ENCODE results near the gene JMJD6. TPM values are rescaled to one million over a fixed set of nuclear protein-coding genes. Genes with fewer than 3 reads are reported as not detected.

JMJD6 gene
- total RNA-seq, result 10 to 100 TPM; 13.8 to 22.1 (median 17.7) TPM

DNA sequence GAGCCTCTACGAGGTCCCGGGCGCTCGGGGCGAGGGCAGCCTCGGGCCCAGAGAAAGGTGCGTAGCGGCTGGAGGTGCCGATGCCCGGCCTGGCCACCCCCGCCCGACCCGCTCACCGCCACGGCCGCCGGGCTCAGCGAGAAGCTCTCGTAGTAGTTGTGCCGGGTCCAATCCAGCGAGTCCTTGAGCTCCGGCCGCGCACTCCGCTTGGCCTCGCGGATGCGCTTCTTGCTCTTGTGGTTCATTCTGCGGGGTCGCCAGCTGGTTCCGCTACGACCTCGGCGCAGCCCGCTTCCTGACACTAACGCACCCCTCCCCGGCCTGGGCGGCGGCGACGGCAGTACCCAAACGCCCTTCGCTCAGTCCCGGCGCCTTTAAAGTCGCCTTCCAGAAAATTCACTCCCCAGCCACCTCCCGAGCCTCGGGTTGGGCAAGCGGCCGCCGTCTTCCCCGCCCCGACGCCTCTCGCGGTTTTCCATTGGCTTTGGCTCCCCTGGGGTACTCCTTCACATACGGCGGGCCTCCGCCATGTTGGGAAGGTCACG lies at the start of gene JMJD6:
Gene JMJD6, minus strand, starts transcription at position 376 of the 545 bp plus-strand sequence. Its CDS starts 131 bp downstream, at position 245.
- no peaks in the 10 kb centered on the region for H3K27me3 ChIP-seq
- peak within 1 kb of the TSS; percentile 97 for H3K27ac ChIP-seq
- TF ChIP-seq EP300 (IDR thresholded peaks at IDR 0.05) (peak; percentile 22), POLR2AphosphoS5 (IDR thresholded peaks at IDR 0.05) (peak; percentile 4 to 80 (median 79)), CTCF (IDR thresholded peaks at IDR 0.05) (no peak), POLR2A (IDR thresholded peaks at IDR 0.05) (peak; percentile 73)
- peak; percentile 97 to 98 for DNase-seq (ENCODE audit: low spot score in 2 of 2)
- under 1% methylated on average over 33 of the region's 60 CpGs for WGBS
- peaks cover 54% of the 10 kb centered on the region for H3K4me1 ChIP-seq
- peaks cover 37% of the 10 kb centered on the region for H3K36me3 ChIP-seq
- H3K9me3 ChIP-seq, result no peaks in the 10 kb centered on the region
- peak within 1 kb of the TSS; percentile 83 for H3K4me3 ChIP-seq

DNA sequence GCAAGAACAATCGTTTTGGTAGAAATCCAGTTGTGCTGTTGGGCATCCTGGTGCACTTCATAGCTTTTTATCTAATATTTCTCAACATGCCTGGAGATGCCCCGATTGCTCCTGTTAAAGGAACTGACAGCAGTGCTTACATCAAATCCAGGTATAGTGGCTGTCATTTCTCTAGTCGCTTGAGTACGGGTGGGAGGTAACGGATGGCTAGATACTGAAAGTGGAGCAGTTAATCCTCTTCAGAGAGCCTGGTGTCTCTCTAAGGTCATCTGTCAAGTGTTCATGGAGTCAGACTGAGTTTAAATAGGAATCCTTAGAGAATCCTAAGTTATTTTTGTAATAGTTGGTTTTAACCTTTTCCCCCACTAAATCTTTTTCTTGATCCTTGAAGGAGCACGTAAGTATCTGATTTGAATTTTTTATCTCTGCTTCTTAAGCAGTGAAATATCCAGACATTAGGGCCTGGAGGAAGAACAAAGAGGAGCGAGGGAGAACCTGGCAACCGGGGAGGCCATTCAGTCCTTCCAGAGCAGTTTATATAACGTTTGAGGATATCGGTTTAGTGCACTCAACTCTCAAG lies 48.7 kb upstream of the JMJD6 start:
- TF ChIP-seq EP300 (IDR thresholded peaks at IDR 0.05), result no peak
- TF ChIP-seq POLR2A (IDR thresholded peaks at IDR 0.05), result no peak
- no peak for TF ChIP-seq POLR2AphosphoS5 (IDR thresholded peaks at IDR 0.05)
- TF ChIP-seq CTCF (IDR thresholded peaks at IDR 0.05), result no peak

DNA sequence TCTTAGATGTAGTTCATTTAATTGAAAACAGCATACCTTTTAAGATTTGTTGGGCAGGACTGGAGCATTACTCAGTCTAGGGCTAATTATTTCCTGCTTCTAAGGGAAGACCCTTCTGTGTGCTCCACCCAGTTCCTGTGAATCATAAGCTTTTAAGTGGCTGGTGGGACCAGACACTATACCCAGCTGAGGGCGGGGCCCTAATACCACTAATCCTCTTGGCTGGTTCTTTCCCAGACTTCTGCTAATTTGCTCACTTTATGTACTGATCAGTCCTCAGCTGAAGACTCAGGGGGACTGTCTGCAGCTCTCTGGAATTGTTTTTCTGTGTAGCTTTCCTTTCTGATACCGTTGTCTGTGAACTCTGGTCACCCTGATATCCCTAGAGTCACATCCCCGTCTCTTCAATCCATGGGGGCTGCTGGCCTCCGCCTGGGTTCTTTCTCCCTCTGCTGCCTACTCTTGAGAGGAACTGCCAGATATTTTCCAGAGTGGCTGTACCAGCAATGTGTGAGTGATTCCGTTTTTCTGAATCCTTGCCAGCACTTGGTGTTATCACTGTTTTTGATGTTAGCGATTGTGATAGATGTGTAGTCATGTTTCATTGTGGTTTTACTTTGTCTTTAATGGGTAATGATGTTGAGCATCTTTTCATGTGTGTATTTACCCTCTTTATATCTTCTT lies 46.6 kb upstream of the JMJD6 start:
- DNase-seq (ENCODE audit: low spot score in 2 of 2), result no peak
- Histone ChIP-seq H3K27me3 (no peaks in the 10 kb centered on the region), H3K27ac (peak overlapping the region; percentile 57), H3K4me3 (no peak overlapping the region), H3K9me3 (no peaks in the 10 kb centered on the region), H3K4me1 (peaks cover 13% of the 10 kb centered on the region), H3K36me3 (peaks cover 76% of the 10 kb centered on the region)
- TF ChIP-seq POLR2A (IDR thresholded peaks at IDR 0.05) (no peak), EP300 (IDR thresholded peaks at IDR 0.05) (no peak), POLR2AphosphoS5 (IDR thresholded peaks at IDR 0.05) (no peak), CTCF (IDR thresholded peaks at IDR 0.05) (no peak)
- WGBS, result 31% methylated on average over 6 of the region's 6 CpGs

More for the DNA sequence above, 48.7 kb upstream of the JMJD6 start:
- no peaks in the 10 kb centered on the region for H3K9me3 ChIP-seq
- DNase-seq (ENCODE audit: low spot score in 2 of 2), result no peak
- H3K4me3 ChIP-seq, result no peak overlapping the region
- H3K4me1 ChIP-seq, result peaks cover 13% of the 10 kb centered on the region
- peaks cover 75% of the 10 kb centered on the region for H3K36me3 ChIP-seq
- no peak overlapping the region for H3K27ac ChIP-seq
- H3K27me3 ChIP-seq, result no peaks in the 10 kb centered on the region
- WGBS, result 85% methylated on average over 10 of the region's 10 CpGs

- Histone ChIP-seq H3K27me3 (no peaks in the 10 kb centered on the region), H3K9me3 (no peaks in the 10 kb centered on the region), H3K4me3 (no peak overlapping the region), H3K27ac (no peak overlapping the region), H3K4me1 (peaks cover under 1% of the 10 kb centered on the region), H3K36me3 (peaks cover 40% of the 10 kb centered on the region)
- DNase-seq (ENCODE audit: low spot score in 2 of 2), result no peak
- TF ChIP-seq POLR2A (IDR thresholded peaks at IDR 0.05) (no peak), CTCF (IDR thresholded peaks at IDR 0.05) (no peak), POLR2AphosphoS5 (IDR thresholded peaks at IDR 0.05) (no peak), EP300 (IDR thresholded peaks at IDR 0.05) (no peak)
- WGBS, result 97% methylated on average over 3 of the region's 3 CpGs
Observed at GRCh38 chr17:76758570-76758969, 32.2 kb upstream of the JMJD6 start.

DNA sequence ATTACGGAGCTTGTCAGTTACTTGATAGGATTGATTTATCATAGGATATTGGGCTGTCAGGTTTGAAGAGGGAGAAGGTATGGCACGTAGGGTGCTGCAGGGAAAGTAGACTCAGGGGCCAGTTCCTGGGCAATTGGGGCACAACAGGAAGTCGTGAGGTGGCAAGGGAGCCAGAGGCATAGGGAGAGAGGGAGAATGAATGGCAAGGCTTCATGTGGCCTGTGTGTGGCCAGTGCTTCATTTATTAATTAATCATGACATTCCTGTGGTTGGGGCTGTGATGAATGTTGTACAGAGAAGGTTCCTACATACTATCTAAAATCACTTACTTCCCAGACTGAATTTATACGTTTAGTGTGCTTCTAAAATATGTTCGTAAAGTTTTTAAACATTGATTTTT lies 30.9 kb upstream of the JMJD6 start:
- Histone ChIP-seq H3K4me3 (no peak overlapping the region), H3K27ac (no peak overlapping the region), H3K9me3 (no peaks in the 10 kb centered on the region), H3K4me1 (peaks cover 3% of the 10 kb centered on the region), H3K36me3 (peaks cover 40% of the 10 kb centered on the region), H3K27me3 (no peaks in the 10 kb centered on the region)
- TF ChIP-seq CTCF (IDR thresholded peaks at IDR 0.05), result no peak
- DNase-seq (ENCODE audit: low spot score in 2 of 2), result no peak
- WGBS, result 84% methylated on average over 5 of the region's 5 CpGs
